ENCODE data around the gene KCNK5.

DNA sequence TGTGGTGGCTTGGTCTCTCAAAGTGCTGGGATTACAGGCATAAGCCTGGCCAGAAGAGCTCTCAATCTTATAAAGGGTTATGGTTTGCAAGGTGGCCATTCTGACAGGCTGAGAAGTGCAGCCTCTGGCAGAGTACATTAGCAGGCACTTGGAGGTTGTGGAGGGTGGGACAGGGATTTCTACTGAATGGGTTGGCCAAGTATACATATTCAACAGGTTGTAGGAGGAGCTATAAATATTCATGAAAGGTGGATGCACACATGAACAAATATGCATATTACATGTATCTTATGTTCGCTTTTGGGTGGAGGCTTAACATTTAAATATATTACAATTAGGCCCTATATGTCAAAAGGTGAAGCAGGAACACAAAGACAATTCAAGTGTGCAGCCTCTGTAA lies 20.0 kb upstream of the KCNK5 start:
- TF ChIP-seq, protein P1, sequence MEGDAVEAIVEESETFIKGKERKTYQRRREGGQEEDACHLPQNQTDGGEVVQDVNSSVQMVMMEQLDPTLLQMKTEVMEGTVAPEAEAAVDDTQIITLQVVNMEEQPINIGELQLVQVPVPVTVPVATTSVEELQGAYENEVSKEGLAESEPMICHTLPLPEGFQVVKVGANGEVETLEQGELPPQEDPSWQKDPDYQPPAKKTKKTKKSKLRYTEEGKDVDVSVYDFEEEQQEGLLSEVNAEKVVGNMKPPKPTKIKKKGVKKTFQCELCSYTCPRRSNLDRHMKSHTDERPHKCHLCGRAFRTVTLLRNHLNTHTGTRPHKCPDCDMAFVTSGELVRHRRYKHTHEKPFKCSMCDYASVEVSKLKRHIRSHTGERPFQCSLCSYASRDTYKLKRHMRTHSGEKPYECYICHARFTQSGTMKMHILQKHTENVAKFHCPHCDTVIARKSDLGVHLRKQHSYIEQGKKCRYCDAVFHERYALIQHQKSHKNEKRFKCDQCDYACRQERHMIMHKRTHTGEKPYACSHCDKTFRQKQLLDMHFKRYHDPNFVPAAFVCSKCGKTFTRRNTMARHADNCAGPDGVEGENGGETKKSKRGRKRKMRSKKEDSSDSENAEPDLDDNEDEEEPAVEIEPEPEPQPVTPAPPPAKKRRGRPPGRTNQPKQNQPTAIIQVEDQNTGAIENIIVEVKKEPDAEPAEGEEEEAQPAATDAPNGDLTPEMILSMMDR (IDR thresholded peaks at IDR 0.05; ENCODE audit: poor library complexity) = no peak
- no peak for TF ChIP-seq EZH2phosphoT487 (IDR thresholded peaks at IDR 0.05; ENCODE audit: low read depth, severe bottlenecking, unreplicated experiment)
